Activated naive CD4-positive, alpha-beta T cell treated with anti-CD3 and anti-CD28 coated beads for 36 hours (primary cell): ENCODE data around the gene SEPTIN12. TPM values are rescaled to one million over a fixed set of nuclear protein-coding genes. Genes with fewer than 3 reads are reported as not detected.

ENCODE experiments used
- CTCF ChIA-PET: fragments of 350-600 bp; sonication (Branson Sonifier 250); formaldehyde crosslinking; loops from one replicate; lab custom pipeline; 2021; ENCODE audit warnings: antibody characterized with exemption; lab: Charles Lee
- DNase-seq: peaks from one replicate; pipeline ENCODE4 v3.0.0-alpha.2; 2020
- H3K27ac Mint-ChIP-seq: one replicate; pipeline ENCODE4 v1.8.0; 2021; ENCODE audit warnings: mild to moderate bottlenecking, mixed read lengths
- H3K27me3 Mint-ChIP-seq: one replicate; pipeline ENCODE4 v1.8.0; 2021; ENCODE audit warnings: low read depth, mixed read lengths
- H3K36me3 Mint-ChIP-seq: one replicate; pipeline ENCODE4 v1.8.0; 2021; ENCODE audit warnings: low read depth, mixed read lengths
- H3K4me1 Mint-ChIP-seq: one replicate; pipeline ENCODE4 v1.8.0; 2021; ENCODE audit warnings: low read depth, mixed read lengths
- H3K4me3 Mint-ChIP-seq: one replicate; pipeline ENCODE4 v1.8.0; 2021; ENCODE audit warnings: mild to moderate bottlenecking, moderate library complexity, mixed read lengths
- H3K9me3 Mint-ChIP-seq: one replicate; pipeline ENCODE4 v1.8.0; 2021; ENCODE audit warnings: mixed read lengths
- intact Hi-C: fragments of 100-400 bp; cut with micrococcal nuclease; formaldehyde crosslinking; loops from one replicate; pipeline ENCODE4 v1.15.1; 2023
- total RNA-seq, 2 experiments: library from RNA; stranded (reverse); gene quantifications; one replicate each; pipeline ENCODE4 v1.2.3, GENCODE V29; 2021

SEPTIN12 gene
- total RNA-seq, 2 experiments from 2014 or later: not detected

- Mint-ChIP-seq H3K9me3 (no peaks in the 10 kb centered on the region), H3K4me3 (no peak overlapping the region), H3K36me3 (peaks cover 25% of the 10 kb centered on the region), H3K27ac (no peak overlapping the region), H3K27me3 (no peaks in the 10 kb centered on the region), H3K4me1 (no peaks in the 10 kb centered on the region)
- intact Hi-C loops: no loop called here
- CTCF ChIA-PET: interaction anchor here (1.0 kb wide), 1 partner anchor 12 kb away, joined by 3 read pairs; no protein-coding TSS in a partner anchor
- DNase-seq: no peak
Measured at GRCh38 chr16:4814542-4815173, 26.5 kb upstream of the SEPTIN12 start.

GRCh38 chr16:4814046-4814445 is 25.9 kb upstream of the SEPTIN12 start:
- DNase-seq: no peak
- H3K4me3 Mint-ChIP-seq: no peak overlapping the region
- H3K9me3 Mint-ChIP-seq: no peaks in the 10 kb centered on the region
- no peaks in the 10 kb centered on the region for H3K4me1 Mint-ChIP-seq
- no peak overlapping the region for H3K27ac Mint-ChIP-seq
- intact Hi-C loops: no loop called here
- no peaks in the 10 kb centered on the region for H3K27me3 Mint-ChIP-seq
- H3K36me3 Mint-ChIP-seq: peaks cover 25% of the 10 kb centered on the region
- CTCF ChIA-PET: no interaction called here

- no peaks in the 10 kb centered on the region for H3K9me3 Mint-ChIP-seq
- H3K4me1 Mint-ChIP-seq: no peaks in the 10 kb centered on the region
- H3K4me3 Mint-ChIP-seq: no peak overlapping the region
- CTCF ChIA-PET: interaction anchor here (0.7 kb wide), 1 partner anchor 135 kb away, joined by 4 read pairs; no protein-coding TSS in a partner anchor
- H3K27me3 Mint-ChIP-seq: no peaks in the 10 kb centered on the region
- intact Hi-C loops: no loop called here
- DNase-seq: no peak
- no peak overlapping the region for H3K27ac Mint-ChIP-seq
- peaks cover 24% of the 10 kb centered on the region for H3K36me3 Mint-ChIP-seq
Measured at GRCh38 chr16:4813251-4814003, 25.3 kb upstream of the SEPTIN12 start.

GRCh38 chr16:4811773-4812172 is 23.6 kb upstream of the SEPTIN12 start:
- intact Hi-C loops: no loop called here
- Mint-ChIP-seq H3K4me1 (no peaks in the 10 kb centered on the region), H3K4me3 (no peak overlapping the region), H3K36me3 (peaks cover 24% of the 10 kb centered on the region), H3K9me3 (no peaks in the 10 kb centered on the region), H3K27ac (no peak overlapping the region), H3K27me3 (no peaks in the 10 kb centered on the region)
- no peak for DNase-seq
- CTCF ChIA-PET: no interaction called here

GRCh38 chr16:4811242-4811641 is 23.1 kb upstream of the SEPTIN12 start:
- CTCF ChIA-PET: no interaction called here
- H3K4me3 Mint-ChIP-seq: no peak overlapping the region
- H3K36me3 Mint-ChIP-seq: peaks cover 23% of the 10 kb centered on the region
- no peak for DNase-seq
- no peaks in the 10 kb centered on the region for H3K4me1 Mint-ChIP-seq
- no peaks in the 10 kb centered on the region for H3K27me3 Mint-ChIP-seq
- H3K27ac Mint-ChIP-seq: no peak overlapping the region
- intact Hi-C loops: no loop called here
- no peaks in the 10 kb centered on the region for H3K9me3 Mint-ChIP-seq

- no peak overlapping the region for H3K27ac Mint-ChIP-seq
- intact Hi-C loops: no loop called here
- peaks cover 13% of the 10 kb centered on the region for H3K36me3 Mint-ChIP-seq
- DNase-seq: no peak
- H3K27me3 Mint-ChIP-seq: no peaks in the 10 kb centered on the region
- H3K4me1 Mint-ChIP-seq: peaks cover 7% of the 10 kb centered on the region
- no peaks in the 10 kb centered on the region for H3K9me3 Mint-ChIP-seq
- CTCF ChIA-PET: interaction anchor here (0.6 to 1.0 kb wide), 2 partner anchors 10 to 91 kb away, joined by 3 to 4 read pairs; no protein-coding TSS in a partner anchor
- H3K4me3 Mint-ChIP-seq: no peak overlapping the region
Measured at GRCh38 chr16:4806280-4806679, 18.1 kb upstream of the SEPTIN12 start.

- Mint-ChIP-seq H3K27ac (no peak overlapping the region), H3K9me3 (no peaks in the 10 kb centered on the region), H3K4me3 (no peak overlapping the region), H3K27me3 (no peaks in the 10 kb centered on the region), H3K36me3 (peaks cover 13% of the 10 kb centered on the region), H3K4me1 (peaks cover 9% of the 10 kb centered on the region)
- no peak for DNase-seq
- CTCF ChIA-PET: interaction anchor here (1.0 kb wide), 1 partner anchor 11 kb away, joined by 4 read pairs; no protein-coding TSS in a partner anchor
- intact Hi-C loops: no loop called here
Measured at GRCh38 chr16:4805231-4805630, 17.1 kb upstream of the SEPTIN12 start.

GRCh38 chr16:4803898-4804762 is 16.0 kb upstream of the SEPTIN12 start:
- intact Hi-C loops: loop anchor here (2.0 kb wide), 1 partner anchor 187 kb away; no protein-coding TSS in a partner anchor
- peaks cover 13% of the 10 kb centered on the region for H3K36me3 Mint-ChIP-seq
- CTCF ChIA-PET: interaction anchor here (1.2 kb wide), 1 partner anchor 11 kb away, joined by 3 read pairs; no protein-coding TSS in a partner anchor
- H3K4me3 Mint-ChIP-seq: peak overlapping the region; percentile 36
- H3K27me3 Mint-ChIP-seq: no peaks in the 10 kb centered on the region
- no peaks in the 10 kb centered on the region for H3K9me3 Mint-ChIP-seq
- no peak overlapping the region for H3K27ac Mint-ChIP-seq
- no peak for DNase-seq
- peaks cover 9% of the 10 kb centered on the region for H3K4me1 Mint-ChIP-seq

- Mint-ChIP-seq H3K27me3 (no peaks in the 10 kb centered on the region), H3K9me3 (no peaks in the 10 kb centered on the region), H3K4me1 (peaks cover 9% of the 10 kb centered on the region), H3K27ac (no peak overlapping the region), H3K4me3 (peak overlapping the region; percentile 77), H3K36me3 (peaks cover 9% of the 10 kb centered on the region)
- intact Hi-C loops: loop anchor here (2.0 kb wide), 1 partner anchor 187 kb away; no protein-coding TSS in a partner anchor
- no peak for DNase-seq
- CTCF ChIA-PET: interaction anchor here (0.6 to 1.2 kb wide), 2 partner anchors 12 to 366 kb away, joined by 3 to 5 read pairs; no protein-coding TSS in a partner anchor
Measured at GRCh38 chr16:4803401-4803844, 15.3 kb upstream of the SEPTIN12 start.

- peak; percentile 87 for DNase-seq
- H3K36me3 Mint-ChIP-seq: peaks cover 9% of the 10 kb centered on the region
- H3K9me3 Mint-ChIP-seq: no peaks in the 10 kb centered on the region
- intact Hi-C loops: loop anchor here (1.0 to 2.0 kb wide), 6 partner anchors 34 to 264 kb away; partner anchors contain the start of genes ANKS3, CDIP1, DNAAF8 and GLYR1
- H3K27ac Mint-ChIP-seq: no peak overlapping the region
- H3K4me3 Mint-ChIP-seq: peak overlapping the region; percentile 77
- H3K27me3 Mint-ChIP-seq: no peaks in the 10 kb centered on the region
- CTCF ChIA-PET: interaction anchor here (0.6 to 1.5 kb wide), 3 partner anchors 13 to 365 kb away, joined by 3 to 5 read pairs (median 3); no protein-coding TSS in a partner anchor
- H3K4me1 Mint-ChIP-seq: peaks cover 9% of the 10 kb centered on the region
Measured at GRCh38 chr16:4802659-4803287, 14.6 kb upstream of the SEPTIN12 start.

- peaks cover 5% of the 10 kb centered on the region for H3K36me3 Mint-ChIP-seq
- H3K9me3 Mint-ChIP-seq: no peaks in the 10 kb centered on the region
- H3K4me1 Mint-ChIP-seq: peaks cover 9% of the 10 kb centered on the region
- peak; percentile 81 for DNase-seq
- peak within 1 kb of the TSS; percentile 77 for H3K4me3 Mint-ChIP-seq
- CTCF ChIA-PET: interaction anchor here (1.5 kb wide), 1 partner anchor 154 kb away, joined by 3 read pairs; no protein-coding TSS in a partner anchor
- H3K27ac Mint-ChIP-seq: no peak within 1 kb of the TSS
- intact Hi-C loops: loop anchor here (1.0 to 2.0 kb wide), 6 partner anchors 34 to 264 kb away; partner anchors contain the start of genes ANKS3, CDIP1, DNAAF8 and GLYR1
- no peaks in the 10 kb centered on the region for H3K27me3 Mint-ChIP-seq
Measured at GRCh38 chr16:4801962-4802658, 14.0 kb upstream of the SEPTIN12 start, which contains the start of gene ROGDI. Gene ROGDI (minus strand): TSS chr16:4802633. CDS start chr16:4802571, 62 bp downstream.
